ENCODE data around the gene SYNJ2.

- TF ChIP-seq CTCF (conservative IDR thresholded peaks at IDR 0.05; ENCODE audit: low read depth in 2 of 2) (no peak), EZH2 (IDR thresholded peaks at IDR 0.05; ENCODE audit: low read depth, unreplicated experiment) (no peak), EZH2phosphoT487 (IDR thresholded peaks at IDR 0.05; ENCODE audit: unreplicated experiment) (no peak), POLR2AphosphoS5 (IDR thresholded peaks at IDR 0.05; ENCODE audit: low read depth) (no peak), CREB1 (CRISPR knock-in tag; IDR thresholded peaks at IDR 0.05; ENCODE audit: low read depth) (no peak), ETS1 (IDR thresholded peaks at IDR 0.05) (no peak), REST (IDR thresholded peaks at IDR 0.05; ENCODE audit: unreplicated experiment) (no peak), NANOG (IDR thresholded peaks at IDR 0.05; ENCODE audit: borderline replicate concordance) (no peak), JUNB (IDR thresholded peaks at IDR 0.05; ENCODE audit: unreplicated experiment) (no peak), ZNF114 (CRISPR knock-in tag; IDR thresholded peaks at IDR 0.05) (no peak), ZNF331 (CRISPR knock-in tag; IDR thresholded peaks at IDR 0.05; ENCODE audit: low read depth) (no peak), STAT1 (IDR thresholded peaks at IDR 0.05; ENCODE audit: unreplicated experiment) (no peak), ZNF462 (CRISPR knock-in tag; IDR thresholded peaks at IDR 0.05) (no peak)
Observed at GRCh38 chr6:158019416-158019815, 37.8 kb downstream of the SYNJ2 start.

Measured in GM23338 (cell line).